GDM1 (cell line): ENCODE measurements around the gene ULBP2.
A peak's percentile ranks its signal among the peaks of the same experiment; 100 is the strongest.
"Not testable (repeated sequence)": the region's sequence is repeated elsewhere in the genome, so short reads cannot be mapped to it uniquely, and the experiment has no call there.

Experiments used
- DNase-seq: peaks from one replicate; lab custom pipeline; 2025; lab: John Stamatoyannopoulos, UW

The ULBP2 gene

DNA sequence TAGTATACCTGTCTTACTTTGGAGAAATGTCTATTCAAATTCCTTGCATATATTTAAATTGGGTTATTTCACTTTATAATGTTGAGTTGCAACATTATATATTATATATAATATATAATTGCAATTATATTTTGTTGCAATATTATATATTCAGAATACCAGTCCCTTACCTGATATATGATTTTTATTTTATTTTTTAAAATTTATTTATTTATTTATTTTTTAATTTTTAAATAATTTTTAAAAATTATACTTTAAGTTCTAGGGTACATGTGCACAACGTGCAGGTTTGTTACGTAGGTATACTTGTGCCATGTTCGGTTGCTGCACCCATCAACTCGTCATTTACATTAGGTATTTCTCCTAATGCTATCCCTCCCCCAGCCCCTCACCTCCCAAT is 14.8 kb upstream of the ULBP2 start:
- not testable (repeated sequence) for DNase-seq

DNA sequence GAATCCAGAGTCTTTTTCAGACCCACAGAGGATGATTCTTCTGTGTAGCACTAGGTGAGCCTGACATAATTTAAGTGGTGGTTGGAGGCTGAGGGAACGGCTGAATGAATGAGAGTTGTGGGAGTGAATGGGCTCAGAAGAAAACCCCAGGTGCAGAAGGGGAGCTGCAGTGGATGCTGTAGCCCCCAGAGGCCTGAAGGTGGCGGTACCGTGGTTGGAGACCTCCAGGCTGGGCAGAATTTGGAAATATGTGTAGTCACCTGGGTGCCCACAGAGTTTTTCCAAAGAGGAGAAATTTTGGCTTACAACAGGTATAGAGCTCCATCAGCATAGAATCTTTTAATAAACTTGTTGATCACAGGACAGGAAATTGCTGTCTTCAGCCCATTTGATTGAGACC is 12.4 kb upstream of the ULBP2 start:
- no peak for DNase-seq

DNA sequence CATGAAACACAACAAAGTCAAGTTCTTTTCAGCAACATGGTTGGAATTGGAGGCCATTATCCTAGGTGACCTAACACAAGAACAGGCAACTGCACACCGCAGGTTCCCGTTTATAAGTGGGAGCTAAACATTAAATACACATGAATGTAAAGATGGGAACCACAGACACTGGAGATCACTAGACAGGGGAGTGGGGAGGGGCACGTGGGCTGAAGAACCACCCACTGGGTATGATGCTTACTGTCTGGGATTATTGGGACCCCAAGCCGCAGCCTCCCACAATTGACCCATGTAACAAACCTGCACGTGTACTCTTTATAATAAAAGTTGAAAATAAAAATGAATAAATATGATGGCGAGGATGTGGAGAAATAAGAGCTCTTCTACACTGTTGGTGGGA is 10.3 kb upstream of the ULBP2 start:
- DNase-seq = no peak

DNA sequence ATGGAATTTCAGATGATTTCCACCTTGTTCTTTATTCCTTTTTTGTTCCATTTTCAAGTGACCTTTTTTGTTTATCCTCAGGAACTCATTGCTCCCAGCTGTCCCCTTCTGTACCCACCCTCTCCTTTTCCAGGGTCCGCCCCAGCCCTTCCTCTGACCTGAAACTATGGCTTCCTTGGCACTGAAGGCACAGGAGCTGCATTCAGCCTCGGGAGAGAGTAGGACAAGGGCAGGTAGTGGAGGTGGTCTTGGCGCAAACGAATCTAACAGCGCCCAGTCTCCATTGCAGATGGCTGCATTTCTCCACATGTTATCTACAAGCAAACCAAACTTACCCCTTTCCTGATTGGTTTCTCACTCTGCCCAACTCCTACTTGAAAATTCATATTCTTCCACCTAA is 8.8 kb upstream of the ULBP2 start:
- no peak for DNase-seq

DNA sequence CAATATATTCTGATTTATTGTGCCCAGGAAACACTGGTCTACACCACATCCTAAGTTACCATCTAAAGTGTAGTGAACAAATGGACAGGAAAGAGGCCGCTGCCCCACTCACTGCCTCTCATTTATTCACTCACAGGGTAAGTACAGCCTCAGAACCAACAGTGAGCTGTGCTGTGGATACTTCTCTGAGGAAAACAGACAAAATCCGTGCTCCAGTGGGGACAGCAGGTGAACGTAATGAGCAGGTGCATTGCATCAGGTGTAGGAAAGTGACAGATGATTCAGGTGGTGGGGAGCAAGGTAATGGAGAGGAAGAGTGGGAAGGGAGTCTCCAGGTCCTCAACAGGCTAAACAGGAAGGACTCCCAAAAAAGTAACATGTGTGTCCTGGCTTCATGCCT is 8.4 kb upstream of the ULBP2 start:
- DNase-seq = no peak

DNA sequence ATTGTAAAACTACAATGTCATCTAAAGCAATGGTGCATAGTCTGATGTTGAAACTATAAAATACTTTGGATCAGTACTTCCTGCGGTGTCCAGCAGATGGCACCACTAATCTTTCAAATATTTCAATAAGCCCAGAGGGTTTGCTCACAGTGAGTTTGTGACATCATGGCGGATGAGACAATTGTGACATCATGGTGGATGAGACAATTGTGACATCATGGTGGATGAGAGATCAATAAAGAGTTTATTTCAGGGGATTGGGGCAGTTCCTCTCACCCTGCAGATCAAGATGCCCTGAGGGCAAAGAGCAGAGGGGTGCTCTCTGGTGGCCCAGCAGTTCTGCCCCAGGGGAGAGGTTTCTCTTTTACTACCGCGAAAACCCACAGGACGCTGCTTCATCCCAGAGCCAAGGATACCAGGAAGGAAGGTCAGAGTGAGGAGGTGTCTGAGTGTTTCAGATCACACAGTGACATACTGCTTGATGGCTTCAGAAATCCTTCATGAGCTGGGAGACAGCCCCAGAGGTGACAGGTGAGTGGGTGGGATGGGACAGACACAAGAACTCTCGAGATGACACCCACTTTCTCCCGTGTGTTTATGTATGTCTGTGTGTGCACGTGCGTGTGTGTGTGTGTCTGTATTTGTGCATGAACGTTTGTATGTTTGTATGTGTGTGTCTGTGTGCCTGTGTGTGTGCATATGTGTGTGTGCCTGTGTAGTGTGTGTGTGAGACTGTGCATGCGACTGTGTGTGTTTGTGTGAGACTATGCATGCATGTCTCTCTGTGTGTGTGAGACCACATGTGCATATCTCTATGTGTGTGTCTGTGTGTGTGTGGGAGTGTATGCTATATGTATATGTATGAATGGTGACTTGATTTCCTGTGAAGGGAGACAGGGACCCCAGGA is 7.3 kb upstream of the ULBP2 start:
- peak; percentile 26 for DNase-seq

DNA sequence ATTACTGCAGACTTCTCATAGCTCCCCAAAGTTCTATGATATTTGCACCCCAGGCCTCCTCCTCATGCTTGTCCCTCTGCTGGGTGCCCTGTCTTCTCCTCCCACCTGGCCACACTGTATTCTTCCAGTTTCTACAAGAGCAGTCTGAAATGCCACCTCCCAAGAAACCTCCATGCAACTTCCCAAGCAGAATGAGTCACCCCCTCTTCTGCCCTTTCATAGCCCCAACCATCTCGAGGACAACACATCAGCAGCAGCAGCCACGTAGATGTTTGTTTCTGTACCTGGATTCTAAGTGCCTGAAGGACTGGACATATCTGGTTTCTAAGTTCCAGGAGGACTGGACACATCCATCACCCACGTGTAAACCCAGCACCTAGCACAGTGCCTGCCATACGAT is 6.6 kb upstream of the ULBP2 start:
- no peak for DNase-seq

DNA sequence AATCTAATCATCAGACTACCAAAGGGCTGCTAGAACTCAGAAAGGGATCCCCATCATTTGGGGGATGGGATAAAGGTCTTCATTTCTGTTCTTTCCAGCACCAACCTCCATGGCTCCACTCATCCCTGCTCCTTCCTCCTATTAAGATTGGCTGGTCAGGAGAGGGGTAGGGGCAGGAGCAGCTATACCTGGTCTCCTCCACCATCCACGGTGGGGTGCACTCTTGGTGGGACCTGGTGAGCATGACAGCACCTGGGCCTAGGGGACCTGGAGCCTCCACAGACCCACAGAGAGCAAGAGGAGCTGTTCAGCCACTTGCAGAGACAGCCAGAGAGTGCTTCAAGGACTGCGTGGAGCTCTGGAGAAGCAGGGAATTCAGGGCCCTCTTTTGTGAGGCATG is 6.1 kb upstream of the ULBP2 start:
- DNase-seq = no peak

DNA sequence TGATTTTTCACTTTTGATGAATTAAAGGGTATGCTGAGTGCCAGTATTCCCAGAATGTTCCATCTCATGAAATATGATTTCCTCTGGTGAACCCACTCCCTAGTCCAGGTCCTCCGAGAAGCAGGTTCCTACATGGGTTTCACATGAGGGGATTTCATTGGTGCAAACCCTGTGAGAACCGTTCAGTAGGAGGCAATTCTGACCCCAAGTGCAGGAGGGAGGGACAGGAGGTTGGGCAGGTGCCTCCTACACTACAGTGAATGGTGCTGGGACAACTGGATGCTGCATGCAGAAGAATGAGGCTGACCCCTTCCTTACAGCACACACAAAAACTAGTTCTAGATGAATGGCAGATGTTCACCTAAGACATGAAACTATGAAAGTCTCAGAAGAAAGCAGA is 5.1 kb upstream of the ULBP2 start:
- DNase-seq = no peak

DNA sequence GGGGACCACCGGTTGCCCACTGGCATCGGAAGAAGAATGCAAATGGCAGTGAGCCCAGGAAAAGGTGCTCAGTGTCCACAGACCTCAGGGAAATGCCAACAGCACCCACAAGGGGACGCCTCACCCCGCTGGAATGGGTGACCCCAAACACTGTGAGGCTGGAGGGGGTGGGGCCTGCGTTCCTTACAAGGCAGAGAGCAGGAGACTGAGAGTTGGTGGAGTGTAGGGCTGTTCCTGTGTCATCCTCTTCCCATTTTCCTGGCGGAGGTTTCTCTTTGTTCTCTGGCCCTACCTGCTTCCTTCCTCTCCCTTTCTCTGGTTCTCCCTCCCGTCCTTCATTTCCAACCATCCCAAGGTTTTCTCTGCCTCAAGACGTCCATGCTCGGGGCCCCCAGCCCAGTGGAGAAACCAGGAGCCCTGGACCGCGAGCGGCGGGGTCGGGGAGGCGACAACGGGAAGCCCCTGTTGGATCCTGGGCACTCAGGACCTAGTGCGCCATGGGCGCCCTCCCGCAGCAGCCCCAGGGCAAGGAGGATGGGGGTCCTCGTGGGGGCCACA is 3.7 kb upstream of the ULBP2 start:
- DNase-seq = not testable (repeated sequence)

DNA sequence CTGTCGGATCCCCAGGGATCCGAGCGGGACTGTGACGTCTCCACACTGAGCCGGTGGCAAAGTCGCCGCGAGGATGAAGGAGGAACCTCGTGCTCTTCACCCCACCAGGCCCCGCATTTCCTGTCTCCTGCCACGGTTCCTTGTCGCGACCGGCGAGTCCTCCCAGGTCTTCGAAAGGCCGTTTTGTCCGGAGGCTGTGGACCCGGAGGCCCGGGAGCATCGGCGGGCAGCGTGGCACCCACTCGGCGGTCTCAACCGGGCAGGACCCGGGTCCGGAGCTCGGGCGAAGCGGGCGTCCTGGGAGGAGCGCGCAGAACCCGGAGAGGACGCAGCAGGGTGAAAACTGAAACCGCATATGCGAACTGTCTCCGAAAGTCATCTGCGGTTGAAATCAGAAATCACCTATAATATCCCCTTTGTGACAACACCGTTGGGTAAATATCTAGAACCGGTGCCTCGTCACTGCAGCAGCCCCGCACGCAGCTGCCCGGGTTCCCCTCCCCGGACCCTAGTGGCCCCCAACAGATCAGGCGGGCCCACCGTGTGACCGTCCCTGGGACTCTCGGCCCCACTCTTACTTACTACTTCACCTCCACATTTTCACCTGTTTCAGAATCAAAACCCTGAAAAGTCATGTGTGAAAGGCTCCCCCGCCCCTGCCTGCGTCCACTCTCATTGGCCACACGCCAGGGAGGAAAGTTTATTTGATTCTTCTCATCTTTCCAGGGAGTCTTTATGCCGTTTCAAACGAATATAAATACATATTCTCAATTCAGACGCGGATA is 3.1 kb upstream of the ULBP2 start:
- DNase-seq = no peak

DNA sequence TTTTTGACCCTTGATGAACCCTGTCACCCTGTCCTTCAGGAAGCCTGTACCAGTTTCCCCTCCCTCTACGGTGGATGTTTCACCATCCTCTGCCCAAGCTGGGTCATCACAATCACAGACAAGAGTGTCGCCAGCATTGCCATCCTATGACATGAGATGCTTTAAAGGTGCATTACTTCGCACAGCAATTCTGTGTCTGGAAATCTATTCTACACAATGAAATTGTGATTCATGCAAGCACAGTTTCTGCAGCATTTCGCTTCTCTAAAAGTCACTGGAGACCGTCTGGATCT is 2.5 kb upstream of the ULBP2 start:
- no peak for DNase-seq

DNA sequence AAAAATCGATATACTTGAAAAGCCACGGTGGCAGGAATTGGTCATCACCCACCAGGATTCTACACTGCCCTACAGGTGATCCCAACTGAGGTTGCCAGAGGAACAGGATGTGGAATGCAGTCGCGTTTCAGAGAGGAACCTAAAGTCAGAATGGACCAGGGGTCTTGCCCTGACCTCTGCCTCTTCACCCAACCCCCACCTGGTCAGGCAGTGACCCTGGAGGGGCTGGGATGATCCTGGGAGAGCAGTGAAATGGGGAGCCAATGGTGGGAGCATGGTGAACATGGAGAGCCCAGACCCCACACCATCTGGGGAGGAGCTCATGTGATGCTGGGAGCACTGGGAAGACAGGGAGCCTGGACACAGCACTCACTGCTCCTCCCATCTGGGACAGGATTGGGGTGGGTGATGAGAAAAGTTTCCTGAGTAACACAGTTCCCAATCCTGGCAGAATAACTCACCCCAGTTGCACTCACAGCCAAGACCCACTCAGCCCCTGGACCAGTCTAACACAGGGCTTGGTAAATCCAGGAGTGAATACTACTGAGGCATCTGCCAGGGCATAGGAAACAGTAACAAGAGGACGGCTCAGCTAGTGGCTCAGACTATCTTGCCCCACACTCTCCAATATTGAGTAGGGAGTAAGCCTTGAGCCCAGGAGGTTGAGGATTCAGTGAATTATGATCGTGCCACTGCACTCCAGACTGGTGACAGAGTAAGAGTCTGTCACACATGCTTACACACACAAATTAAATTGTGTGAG is 1.7 kb upstream of the ULBP2 start:
- no peak for DNase-seq

DNA sequence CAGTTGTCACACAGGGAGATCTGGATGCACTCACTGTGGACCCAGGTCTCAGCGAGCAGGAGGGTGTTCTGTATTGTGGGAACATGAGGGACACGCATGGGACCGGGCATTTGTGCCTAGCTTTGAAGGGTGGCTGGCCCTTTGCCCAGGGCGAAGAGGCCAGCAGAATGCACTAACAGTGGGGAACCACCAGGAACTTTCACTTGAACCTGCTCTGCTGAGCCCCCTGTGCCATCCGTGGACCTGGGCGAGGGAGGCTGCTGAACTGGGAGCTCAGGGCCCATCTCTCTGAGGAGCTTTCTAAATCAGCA is 1.2 kb upstream of the ULBP2 start:
- DNase-seq = no peak

DNA sequence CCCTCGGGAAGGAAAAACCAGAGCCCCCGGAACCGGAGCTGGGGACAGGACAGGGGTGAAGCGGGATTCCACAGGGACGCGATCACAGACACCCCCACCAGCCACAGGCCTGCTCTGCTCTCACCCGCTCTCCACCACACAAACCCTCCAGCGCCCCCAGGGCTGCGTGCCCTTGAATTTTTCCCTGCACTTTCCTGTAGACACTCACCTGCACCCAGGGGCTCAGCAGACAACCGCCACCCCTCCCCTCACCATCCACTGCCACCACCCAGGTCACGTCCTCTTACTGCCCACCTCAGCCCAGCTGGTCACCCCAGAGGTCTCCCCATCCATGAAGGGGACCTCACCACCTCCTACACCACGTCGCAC is 631 bp downstream of the ULBP2 start:
- DNase-seq = no peak

DNA sequence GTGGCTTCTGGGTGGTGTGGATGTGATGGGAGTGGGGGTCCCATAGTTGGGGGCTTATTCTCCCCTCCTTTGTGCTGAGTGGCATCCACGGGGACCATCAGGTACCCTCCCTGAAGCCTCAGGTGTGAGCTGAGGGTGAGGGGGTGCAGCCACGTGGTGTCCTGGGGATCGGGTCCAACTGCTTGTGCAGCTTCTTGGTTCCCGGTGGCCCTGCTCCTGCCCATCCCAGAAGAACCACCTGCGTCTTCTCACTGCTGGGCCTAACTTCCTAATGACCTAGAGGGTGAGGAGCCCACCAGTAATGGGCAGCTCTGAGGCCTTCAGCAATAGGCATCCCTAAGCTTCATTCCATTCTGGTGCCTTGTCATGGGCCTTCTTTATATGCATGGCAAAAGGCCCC is 1.5 kb downstream of the ULBP2 start:
- DNase-seq = not testable (repeated sequence)

DNA sequence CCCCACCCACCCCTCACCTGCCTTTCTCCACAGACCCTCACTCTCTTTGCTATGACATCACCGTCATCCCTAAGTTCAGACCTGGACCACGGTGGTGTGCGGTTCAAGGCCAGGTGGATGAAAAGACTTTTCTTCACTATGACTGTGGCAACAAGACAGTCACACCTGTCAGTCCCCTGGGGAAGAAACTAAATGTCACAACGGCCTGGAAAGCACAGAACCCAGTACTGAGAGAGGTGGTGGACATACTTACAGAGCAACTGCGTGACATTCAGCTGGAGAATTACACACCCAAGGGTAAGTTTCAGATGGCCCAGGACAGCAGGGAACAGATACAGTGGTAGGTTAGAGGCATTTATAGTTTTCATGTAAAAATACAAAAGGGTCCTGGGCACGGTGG is 3.5 kb downstream of the ULBP2 start:
- not testable (repeated sequence) for DNase-seq

DNA sequence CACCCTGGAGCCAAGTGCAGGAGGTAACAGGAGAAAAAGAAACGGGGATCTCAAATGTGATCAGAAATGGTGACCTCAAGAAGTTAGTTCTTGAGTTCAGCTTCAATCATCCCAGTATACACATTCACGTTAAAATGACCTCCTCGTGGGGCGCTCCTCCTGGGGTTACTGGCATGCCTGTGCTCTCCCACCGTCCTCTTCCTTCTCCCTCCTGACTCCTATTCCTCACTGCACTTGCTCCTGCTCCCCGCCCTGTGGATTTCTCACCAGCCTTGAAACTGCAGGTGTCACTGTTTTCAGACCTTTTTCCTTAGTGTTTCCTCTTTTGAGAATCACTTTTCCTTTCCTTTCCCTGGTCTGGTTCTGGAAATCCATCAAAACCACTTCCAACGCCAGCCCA is 4.8 kb downstream of the ULBP2 start:
- not testable (repeated sequence) for DNase-seq

DNA sequence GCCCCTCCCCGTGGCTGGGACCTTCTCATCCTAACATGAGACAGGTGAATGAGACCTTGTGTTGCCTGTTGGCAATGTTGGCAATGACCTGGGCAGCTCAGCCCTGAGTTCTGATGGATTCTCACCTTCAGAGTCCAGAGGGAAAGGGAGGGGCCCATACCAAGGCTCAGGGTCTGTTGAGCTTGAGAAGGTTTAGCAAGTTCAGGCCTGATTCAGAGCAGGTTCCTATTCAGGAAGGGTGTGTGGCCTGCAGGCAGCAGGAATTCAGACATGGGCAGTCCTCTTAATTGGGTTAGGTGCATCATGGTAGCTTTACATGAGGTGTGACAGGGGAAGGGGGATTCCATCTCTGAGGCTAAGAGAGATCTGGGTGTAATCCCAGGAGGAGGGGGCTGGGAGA is 5.7 kb downstream of the ULBP2 start:
- DNase-seq = not testable (repeated sequence)

DNA sequence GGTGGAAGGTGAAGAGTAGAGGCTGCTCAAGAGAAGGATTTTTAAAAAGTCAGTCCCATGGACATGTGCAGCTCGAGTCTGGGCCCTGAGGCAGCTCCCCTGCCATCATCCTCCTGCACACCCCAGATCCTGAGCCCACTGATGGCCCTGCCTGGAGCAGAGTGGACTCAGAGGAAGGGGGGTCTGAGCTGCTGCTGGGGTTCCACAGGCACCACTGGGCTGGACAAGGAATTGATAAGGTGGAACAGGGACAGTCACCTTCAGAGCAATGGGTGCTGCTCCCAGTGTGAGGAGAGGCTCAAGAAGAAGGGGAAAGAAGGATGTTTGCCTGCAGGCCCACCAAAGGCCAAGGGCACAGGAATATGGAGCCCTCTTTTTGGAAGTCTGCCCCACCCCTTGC is 6.2 kb downstream of the ULBP2 start:
- no peak for DNase-seq

DNA sequence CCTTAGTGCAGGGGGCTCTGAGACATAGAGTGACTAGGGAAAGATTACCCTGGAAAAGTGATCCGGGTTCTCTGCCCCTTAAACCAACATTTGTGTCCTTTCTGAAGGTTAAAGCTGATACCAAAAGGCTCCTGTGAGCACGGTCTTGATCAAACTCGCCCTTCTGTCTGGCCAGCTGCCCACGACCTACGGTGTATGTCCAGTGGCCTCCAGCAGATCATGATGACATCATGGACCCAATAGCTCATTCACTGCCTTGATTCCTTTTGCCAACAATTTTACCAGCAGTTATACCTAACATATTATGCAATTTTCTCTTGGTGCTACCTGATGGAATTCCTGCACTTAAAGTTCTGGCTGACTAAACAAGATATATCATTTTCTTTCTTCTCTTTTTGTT is 6.8 kb downstream of the ULBP2 start:
- DNase-seq = no peak

DNA sequence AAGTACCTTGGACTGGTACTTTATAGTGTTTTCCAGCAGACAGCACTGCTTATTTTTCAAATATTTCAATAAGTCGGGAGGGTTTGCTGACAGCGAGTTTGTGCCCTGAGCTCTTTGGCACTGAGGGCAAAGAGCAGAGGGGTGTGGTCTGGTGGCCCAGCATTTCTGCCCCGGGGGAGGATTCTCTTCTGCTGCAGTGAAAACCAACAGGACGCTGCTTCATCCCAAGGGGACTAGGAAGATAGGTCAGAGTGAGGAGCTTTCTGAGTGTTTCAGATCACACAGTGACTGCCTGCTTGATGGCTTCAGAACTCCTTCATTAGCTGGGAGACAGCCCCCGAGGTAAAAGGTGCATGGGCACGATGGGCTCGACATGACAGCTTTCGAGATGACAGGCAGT is 8.6 kb downstream of the ULBP2 start:
- DNase-seq = no peak

DNA sequence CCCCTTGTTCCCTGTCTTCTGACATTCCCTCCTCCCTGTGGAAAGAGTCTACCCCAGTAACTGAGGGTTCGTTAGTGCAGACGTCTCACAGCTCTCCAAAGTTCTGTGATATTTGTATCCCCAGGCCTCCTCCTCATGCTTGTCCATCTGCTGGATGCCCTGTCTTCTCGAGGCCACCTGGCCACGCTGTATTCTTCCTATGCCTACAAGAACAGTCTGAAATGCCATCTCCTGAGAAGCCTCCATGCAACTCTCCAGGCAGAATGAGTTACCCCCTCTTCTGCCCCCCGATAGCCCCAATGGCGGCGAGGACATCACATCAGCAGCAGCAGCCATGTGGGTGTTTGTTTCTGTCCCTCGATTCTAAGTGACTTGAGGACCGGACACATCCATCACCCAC is 9.3 kb downstream of the ULBP2 start:
- DNase-seq = no peak
